Right renal cortex interstitium (tissue), 3 donors: ENCODE measurements around the gene SH3BP4. TPM values are rescaled to one million over a fixed set of nuclear protein-coding genes. Genes with fewer than 3 reads are reported as not detected.

Experiments
- DNase-seq, 3 donors: peaks; one replicate each; pipeline ENCODE4 v3.0.0-alpha.2; 2013; ENCODE audit warnings: low read depth in 3 of 3, low spot score in 2 of 3
- polyA plus RNA-seq, 3 donors: library from polyadenylated mRNA; unstranded; fragments of 120-200 nt; gene quantifications; one replicate each; pipeline ENCODE4 v1.2.1, GENCODE V29; 2013; ENCODE audit not compliant: insufficient read length in 3 of 3

Gene SH3BP4
- polyA plus RNA-seq, 3 donors: 43.5 to 45.0 (median 43.6) TPM

DNA sequence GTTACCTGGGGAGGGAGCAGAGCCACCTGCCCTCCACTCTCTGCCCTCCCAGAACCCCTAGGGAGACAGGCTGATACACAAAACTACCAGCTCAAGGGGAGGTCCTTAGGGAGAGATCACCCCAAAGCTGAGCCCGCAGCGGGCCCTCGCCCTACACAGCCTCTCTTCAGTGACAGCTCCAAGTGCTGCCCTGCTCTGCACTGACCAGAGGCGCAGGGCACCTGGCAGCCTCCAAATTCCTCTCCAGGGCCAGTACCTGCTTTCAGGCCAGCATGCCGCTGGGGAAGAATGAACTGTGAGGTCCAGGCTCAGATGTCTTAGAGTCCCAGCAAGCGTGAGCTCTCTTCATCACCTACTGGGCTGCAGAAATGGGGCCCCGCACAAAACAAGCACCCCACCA lies 11.3 kb upstream of the SH3BP4 start:
- DNase-seq: no peak

DNA sequence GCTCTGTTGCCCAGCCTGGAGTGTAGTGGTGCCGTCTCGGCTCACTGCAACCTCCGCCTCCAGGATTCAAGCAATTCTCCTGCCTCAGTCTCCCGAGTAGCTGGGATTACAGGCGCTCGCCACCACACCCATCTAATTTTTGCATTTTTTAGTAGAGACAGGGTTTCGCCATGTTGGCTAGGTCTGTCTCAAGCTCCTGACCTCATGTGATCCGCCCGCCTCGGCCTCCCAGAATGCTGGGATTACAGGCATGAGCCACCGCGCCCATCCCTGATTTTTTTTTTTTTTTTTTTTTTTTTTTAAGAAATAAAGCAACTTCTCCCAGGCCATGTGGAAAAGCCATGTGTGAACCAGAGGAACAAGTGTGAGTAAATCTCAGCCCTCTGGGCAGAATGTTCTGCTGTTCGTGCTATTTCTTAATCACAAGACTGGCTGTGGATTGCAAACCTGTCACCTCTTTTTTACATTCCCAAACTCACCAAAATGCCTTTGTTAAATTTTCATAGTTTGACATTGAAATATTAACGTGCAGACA lies 6.4 kb upstream of the SH3BP4 start:
- DNase-seq: no peak

DNA sequence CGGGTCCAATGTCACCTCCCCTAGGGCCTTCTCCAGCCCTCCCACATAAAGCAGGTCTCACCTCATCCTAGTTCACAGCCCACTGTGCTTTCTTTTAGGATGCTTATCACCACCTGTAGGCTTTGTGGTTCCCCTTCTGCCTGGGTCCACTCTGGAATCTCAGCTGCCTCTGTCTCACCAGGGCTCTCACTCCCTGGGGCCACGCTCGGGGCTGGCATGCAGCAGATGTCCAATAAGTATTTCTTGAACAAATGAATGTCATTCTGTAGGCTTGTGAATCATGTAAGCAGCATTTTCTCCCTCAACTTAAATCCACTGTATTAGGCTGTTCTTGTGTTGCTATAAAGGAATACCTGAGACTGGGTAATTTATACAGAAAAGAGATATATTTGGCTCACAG lies 4.3 kb upstream of the SH3BP4 start:
- no peak for DNase-seq

DNA sequence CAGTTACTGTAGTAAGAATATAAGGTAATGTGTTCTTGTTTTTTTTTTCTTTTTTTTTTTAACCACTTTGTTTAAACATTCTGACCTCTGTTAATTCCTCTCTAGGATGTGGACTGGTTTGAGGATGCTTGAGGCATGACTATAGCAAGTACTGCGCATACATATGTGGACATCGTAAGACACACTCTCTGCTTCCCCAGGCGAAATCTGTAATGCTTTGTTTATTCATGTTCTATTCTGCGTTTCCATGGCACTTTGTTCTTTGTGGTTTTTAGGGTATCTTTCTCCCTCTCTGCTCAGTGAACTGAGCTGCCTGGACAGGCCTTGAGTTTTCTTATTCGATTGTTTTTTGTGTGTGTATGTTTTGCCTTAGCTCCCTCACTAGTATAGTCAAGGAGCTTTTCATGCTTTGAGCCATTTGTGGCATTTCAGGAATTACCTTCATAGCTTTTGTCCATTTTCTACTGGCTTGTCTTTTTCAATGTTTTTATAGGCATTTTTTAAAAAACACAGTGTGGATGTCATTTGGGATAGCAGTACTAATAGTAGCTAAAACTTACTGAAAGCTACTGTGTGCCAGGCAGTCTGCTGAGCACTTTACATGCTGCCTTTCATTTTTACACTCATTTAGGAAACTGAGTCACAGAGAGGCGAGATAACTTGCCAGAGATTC lies 1.9 kb upstream of the SH3BP4 start:
- DNase-seq: no peak

DNA sequence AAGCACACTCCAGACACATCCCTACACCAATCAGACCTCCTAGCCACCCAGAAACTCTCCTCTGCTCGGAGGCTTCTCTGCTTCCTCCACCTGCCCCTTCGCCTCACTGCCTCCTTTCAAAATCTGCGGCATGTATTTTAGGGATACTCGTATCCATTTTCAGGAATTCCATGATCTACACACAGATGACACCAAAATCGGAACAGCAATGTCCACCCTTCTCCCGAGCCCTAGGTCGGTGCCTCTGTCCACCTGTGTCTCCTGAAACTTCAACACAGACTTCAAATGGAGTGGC lies 1.4 kb upstream of the SH3BP4 start:
- no peak for DNase-seq

DNA sequence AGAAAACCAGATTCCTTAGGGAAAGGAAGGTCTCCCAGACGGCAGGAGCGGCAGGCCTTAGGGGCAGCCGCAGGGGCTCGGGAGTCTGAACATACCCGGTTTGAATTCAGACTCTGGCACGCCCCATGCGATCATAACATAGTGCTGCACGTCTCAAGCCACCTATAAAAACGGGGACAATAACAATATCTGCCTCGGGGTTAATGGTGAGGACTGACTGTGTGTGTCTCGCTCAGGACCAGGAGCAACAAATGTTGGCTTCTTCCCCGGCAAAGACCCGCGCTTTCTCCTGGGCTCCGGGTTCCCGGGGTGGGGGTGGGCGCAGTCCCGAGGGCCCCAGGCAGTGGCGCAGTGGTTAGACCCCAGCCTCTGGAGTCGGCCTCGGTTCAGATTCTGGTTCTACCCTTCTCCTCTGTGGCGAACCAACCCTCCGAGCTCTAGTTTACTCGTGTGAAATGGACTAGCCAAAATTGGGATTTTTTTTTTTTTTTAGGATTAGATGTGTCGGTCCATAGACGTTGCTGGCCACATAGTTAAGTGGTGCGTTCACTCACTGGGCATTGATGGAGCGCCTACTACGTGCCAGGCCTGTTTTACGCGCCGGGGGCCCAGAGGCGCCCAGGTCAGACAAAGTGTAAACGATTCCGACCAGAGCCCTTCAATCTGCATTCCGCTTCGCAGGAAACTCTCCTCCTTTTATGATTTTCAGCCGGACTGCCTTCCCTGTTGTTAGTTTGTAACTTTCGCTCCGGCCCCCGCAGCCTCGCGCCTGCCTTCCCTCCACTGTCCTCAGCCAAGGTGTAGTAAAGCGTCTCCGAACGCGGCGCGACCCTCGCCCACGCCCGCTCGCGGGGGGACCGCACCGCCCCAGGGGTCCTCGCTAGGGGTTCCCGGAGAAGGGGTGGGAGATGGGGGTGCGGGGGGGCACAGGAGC lies 820 bp upstream of the SH3BP4 start:
- DNase-seq: no peak

DNA sequence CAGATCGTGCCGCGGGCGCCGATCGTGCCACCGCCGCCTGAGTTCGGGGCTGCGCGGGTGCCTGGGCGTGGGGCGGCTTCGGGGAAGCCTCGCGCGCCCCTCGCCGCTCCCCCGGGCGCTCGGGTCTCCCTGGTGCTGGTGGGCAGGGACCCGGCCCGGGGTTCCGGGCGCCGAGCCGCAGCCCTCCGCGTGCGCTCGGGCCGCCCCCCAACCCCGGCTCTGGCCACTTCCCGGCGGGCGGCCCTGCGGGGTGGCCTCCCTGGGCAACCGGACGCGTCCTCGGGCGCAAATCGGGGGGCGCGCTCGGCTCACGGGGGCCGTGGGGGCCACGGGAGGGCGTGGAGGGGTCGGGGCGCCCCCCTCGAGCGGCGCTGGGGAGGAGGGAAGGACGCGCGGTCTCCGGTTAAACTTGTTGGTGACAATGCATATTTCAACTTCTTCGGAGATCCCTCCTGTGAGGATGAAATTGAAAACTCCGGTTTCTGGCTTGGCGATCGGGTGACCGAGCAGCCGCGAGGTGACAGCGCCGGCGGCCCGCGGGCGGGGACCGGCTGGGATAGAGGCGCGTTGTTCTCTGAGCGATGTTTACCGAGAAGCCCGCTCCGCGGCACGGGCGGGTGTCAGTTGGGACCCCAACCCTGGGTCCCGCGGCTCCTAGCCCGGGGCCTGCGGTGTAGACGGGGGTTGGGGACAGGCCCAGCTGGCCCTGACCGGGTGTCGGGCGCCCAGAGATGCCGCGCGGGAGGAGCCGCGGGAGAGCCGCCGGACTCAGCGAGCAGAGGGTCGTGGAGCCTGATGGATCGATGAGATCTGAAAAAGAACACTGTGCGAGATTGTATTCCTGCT lies 676 bp downstream of the SH3BP4 start:
- no peak for DNase-seq

DNA sequence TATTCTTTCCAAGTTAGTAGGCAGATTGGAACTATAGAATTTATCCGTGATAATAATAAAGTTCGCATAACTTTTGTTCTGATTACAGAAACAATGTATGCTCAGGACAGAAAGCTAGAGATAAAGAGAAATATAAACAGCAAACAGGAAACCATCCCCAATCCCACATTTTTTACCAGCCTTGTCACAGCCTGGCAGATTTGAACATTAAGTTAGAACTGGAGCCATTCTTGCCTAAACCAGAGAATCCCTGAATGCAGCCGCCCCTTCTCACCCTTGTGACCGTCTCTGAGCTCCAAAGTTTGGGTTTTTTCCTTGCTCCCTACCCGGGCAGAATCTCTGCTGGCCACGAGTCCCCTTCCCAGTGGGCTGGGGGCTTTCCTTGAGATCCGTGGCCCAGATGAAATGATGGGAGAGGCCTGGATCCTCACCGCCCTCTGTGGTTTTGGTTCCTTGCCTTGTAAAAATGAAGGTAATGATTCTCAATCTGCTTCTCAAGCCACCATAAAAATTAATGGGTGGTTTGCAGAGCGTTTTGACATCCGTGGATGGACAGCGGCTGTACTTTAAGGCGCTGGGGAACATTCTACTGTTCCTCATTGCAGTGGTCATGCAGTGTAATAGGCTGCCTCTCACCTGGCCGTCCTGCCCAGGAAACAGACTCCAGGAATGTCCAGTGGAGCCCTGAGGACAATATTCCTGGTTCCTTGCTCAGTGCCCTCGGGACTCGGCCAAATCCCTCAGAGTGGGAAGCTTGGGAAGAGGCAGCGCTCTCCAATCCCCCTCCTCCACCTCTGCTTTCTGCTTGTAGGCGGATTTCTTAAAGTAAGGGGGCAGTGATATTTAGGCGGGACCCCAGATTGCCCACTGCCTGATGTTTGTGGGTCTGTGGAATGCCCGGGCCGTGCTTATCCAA lies 1.6 kb downstream of the SH3BP4 start:
- DNase-seq: no peak

DNA sequence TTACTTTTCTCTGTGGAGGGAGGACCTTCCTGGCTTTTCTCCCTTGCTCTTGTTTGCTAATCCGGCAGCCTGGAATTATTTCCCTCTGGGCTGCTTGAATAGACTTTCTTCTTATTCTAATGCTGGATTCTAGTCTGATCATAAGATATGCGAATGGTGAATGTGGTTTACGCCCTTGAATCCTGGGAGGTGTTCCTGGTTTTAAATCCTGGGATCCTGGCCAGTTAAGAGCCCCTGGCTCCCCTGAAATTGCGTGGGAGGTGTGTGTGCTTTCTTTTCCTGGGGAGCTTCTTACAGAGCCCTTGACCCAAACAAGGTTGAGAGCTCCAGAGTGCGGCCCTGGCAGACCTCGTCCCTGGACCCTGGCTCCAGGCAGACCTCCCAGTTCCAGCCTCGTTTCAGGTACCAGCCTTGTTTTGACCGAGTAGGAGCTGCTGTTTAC lies 2.8 kb downstream of the SH3BP4 start:
- DNase-seq: no peak

DNA sequence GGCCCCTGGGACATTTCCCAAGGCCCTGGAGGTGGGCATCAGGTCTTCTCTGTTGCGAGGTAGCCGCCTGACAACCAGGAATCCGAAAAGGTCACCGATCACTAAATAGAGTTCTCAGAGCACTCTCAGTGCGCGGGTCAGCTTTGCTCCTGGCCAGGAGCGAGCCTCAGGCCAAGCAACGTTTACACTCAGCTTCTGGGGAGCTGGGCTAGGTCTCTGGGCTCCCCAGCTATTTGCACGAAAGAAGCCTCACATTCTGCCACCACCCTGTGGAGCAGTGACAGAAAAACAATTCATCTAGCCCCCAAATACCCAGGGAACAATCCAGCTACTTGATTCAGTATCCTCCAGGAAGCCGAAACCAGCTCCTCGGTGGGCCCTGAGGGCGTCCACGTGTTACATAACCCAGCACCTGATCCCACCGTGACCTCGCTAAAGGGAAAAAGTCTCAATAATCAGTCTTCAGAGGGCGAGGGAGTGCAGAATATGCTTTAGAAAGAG lies 3.3 kb downstream of the SH3BP4 start:
- no peak for DNase-seq

DNA sequence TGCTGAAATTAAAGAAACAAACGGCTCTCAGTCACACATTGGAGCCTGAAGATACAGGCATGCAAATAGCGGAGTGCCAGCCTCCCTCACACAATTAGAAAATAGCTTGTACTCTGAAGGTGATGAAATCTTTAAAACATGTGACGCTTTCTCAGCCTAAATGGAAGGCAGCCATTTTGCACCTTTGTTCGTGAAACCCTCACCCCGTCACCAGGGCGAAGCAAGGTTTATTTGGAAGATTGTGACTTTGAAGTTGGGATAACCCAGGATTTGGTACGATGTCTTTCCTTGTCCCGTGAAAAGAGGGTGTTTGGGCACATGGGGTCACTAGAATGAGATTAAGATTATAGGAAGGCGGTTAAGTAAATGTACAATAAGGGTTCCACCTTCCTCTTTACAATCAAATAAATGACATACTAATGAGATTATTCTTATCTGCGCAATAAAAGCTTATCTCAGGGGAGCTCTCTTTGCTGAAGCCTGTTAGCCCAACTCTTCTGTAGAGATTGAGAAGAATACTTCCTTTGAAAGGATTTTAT lies 4.2 kb downstream of the SH3BP4 start:
- DNase-seq: no peak

DNA sequence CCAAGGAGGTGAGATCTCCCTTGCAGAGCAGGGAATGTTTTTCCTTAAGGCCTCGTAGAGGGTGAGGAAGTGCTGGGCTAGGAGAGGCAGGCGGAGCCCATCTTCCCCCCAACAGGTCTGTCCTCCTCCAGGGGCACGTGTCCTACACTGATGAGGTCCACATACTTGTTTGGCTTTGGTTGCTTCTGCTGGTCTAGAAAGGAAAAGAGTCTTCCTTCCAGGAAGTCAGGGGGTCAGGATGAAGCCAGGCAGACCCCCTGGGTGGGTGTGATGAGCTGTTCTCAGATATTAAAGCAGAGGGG lies 6.0 kb downstream of the SH3BP4 start:
- no peak for DNase-seq

DNA sequence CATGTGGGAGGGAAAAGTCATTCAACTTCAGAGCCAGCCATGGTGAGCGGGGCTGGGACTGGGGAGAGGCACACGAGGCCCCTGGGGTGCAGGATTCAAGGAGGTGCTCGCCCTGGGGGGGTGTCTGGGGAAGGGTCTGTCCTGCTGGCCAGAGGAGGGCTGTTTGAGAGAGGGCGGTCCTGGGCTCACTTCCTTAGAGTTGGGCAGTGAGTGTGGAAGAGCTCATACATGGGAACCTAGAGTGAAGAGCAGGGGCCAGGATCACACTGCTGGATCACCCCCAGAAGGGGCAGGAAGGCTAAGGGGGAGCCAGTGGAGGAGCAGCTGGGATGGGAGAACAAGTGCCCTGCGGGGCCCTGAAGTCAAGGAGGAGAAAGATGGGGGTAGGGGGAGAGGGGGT lies 6.5 kb downstream of the SH3BP4 start:
- DNase-seq: no peak

DNA sequence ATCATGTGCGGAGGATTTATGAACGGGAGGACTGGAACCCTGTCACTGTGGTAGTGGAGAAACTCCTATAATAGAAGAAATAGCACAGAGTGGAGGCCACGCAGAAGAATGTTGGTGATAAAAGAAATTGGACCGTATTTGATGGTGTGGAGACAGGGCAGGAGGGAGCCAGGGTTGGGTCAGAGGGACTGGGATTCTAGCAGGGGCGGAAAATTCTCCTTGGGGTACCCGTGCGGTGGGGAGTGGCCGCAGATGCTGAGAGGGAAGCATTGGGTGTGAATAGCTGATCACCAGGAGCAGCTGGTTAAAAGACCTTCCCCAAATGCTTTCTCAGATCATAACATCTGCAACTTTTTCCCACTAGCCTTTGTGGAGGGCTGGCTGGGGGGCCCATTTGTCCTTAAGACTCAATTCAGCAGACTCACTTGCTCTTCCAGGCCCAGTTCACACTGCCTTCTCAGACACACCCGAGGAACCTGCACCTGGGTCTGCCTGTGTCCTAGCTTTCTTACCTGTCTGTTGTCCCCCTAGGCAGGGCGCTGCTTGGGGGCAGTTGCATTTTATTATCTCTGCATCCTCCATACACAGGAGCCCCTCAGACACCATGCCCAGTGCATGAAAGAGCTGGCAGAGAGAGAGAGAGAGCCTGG lies 7.1 kb downstream of the SH3BP4 start:
- DNase-seq: no peak

DNA sequence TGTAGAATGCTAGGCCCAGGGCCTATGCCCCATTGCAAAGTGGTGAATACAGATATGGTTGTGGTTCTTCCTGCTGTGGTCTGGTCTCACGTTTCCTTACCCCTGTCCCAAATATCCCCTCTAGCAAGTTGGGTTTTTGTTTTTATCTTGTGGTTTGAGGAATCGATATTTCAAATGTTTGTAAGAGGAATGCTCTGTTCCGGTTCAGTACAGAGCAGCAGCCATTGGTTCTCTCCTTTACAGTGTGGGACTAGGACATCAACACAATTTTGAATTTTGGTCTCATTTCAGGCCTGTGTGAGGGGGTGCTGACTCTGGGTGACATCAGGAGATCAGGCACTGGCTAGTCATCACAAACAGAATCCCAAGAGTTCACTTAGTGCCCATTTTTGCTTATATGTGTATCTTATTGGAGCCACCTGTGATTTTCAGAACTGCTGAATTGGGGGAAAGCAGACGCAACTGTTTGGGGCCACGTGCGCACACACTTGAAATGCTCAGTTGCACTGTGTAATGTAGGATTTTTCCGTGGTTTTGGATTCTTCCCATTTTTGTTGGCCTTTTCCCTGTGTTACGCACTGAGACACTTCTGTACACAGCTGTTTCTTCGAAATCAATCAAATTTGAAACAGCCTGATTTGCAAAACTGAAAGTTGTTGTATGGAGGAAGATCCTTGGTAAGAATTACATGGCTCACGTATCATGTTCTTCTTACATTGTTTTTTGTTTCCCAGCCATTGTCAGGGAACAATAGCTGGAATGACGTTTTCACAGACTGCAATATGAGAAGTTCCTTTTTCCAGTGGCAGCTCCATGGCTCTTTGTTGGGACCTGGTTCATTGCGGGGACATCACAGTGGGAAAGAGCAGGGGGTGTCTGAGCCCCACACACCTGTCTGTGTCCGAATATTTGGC lies 8.6 kb downstream of the SH3BP4 start:
- no peak for DNase-seq

DNA sequence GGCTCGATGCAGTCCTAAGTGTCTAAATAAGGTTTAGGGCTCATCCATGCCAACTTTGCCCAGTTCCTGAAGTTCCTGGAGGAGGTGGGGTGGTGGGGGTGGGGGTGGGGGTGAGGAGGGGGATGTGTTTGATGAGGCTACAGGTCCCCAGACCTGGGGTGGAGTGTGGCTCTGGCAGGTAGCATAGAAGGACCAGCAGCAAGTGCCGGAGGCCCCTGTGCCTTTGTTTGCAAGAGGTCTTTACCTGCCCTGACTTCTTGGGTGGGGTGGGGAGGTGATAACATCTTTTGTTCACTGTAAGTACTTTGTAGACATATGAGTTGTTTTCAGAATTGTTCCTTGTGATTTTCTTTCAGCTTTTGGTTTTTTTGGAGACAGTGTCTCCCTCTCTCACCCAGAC lies 10.0 kb downstream of the SH3BP4 start:
- DNase-seq: no peak

DNA sequence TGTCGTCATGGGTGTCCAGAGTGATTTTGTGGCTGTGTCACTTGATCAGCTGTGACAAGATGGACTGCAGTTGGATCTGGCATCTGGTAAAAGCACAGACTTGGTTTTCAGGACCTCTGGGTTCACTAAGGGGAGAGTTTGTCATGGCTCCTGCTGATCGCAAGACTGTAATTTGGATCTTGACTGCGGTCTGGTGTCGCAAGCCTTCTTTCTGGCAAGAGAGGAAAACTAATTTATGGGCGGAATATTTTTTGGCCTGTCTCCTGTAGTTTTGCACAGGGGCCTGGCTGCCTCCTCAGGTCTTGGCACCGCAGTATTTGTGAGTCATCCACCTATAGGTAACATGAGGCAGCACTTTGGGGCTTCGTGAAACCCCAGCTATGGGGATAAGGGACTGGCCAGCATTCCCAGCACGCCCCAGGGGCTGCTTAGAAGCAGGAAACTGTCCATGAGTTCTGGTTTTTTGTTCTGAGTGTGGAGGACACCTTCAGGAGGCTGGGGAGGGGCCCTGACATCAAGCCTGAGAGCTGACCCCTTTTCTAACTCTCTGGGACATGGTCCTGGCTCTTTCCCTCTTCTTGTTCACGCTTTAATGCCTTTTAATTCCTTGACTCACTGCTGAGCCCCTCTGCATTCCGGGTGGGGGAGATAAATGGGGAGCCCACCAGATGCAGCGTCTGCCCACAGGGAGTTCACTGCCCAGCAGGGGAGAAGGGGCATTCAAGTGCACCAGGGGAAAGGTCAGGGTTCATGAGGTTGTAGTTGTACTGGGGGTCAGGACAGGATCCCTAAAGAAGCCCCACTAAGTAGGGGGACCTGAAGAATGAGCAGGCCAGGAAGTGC lies 12.2 kb downstream of the SH3BP4 start:
- no peak for DNase-seq
